Small intestine (tissue), 7 donors: ENCODE data around the gene BDKRB2. TPM values are rescaled to one million over a fixed set of nuclear protein-coding genes. Genes with fewer than 3 reads are reported as not detected.

ENCODE experiments used
- DNase-seq, 2 donors: peaks; one replicate each; pipeline versions ENCODE4 v3.0.0 to v3.0.0-alpha.2; 2013
- FAIRE-seq: peaks from 2 replicates; lab custom pipeline; 2012; peaks lifted over from hg19 to GRCh38; lab: Jason Lieb, UNC
- H3K27ac ChIP-seq, 3 donors: one replicate each; pipeline ENCODE4 v1.5.1; 2013; ENCODE audit warnings: low read length in 2 of 3, mild to moderate bottlenecking in 2 of 3, control low read depth in 1 of 3, inconsistent platforms in 1 of 3, low read depth in 1 of 3, moderate library complexity in 1 of 3
- H3K27me3 ChIP-seq, 3 donors: one replicate each; pipeline ENCODE4 v1.6.1; 2013; ENCODE audit warnings: low read length in 3 of 3, inconsistent platforms in 1 of 3; ENCODE audit not compliant: control insufficient read depth in 3 of 3, insufficient read depth in 3 of 3
- H3K36me3 ChIP-seq, 3 donors: one replicate each; pipeline ENCODE4 v1.6.1; 2013; ENCODE audit warnings: low read length in 3 of 3, inconsistent platforms in 1 of 3, low read depth in 1 of 3, mild to moderate bottlenecking in 1 of 3, moderate library complexity in 1 of 3; ENCODE audit not compliant: control insufficient read depth in 3 of 3, insufficient read depth in 2 of 3
- H3K4me1 ChIP-seq, 3 donors: one replicate each; pipeline ENCODE4 v1.6.1; 2013; ENCODE audit warnings: low read length in 2 of 3, inconsistent platforms in 1 of 3, low read depth in 1 of 3, mild to moderate bottlenecking in 1 of 3, moderate library complexity in 1 of 3; ENCODE audit not compliant: control insufficient read depth in 3 of 3, insufficient read depth in 2 of 3
- H3K4me3 ChIP-seq, 3 donors: one replicate each; pipeline ENCODE4 v1.5.1; 2013; ENCODE audit warnings: low read length in 3 of 3, control low read depth in 1 of 3, inconsistent platforms in 1 of 3, low read depth in 1 of 3, mild to moderate bottlenecking in 1 of 3, moderate library complexity in 1 of 3
- H3K9me3 ChIP-seq, 2 donors: one replicate each; pipeline ENCODE4 v1.6.1; 2013; ENCODE audit warnings: low read depth in 1 of 2, low read length in 1 of 2; ENCODE audit not compliant: control insufficient read depth in 2 of 2, insufficient read depth in 1 of 2
- WGBS, 3 donors: extraction: QIAGEN DNeasy Blood & Tissue Kit; methylation state at CpG; one replicate each; pipeline ENCODE4 v1.1.7; 2013; 5-methylcytosine and 5-hydroxymethylcytosine counted together
- polyA plus RNA-seq, 4 donors: library from polyadenylated mRNA; stranded (reverse) in 3 of 4; unstranded in 1 of 4; fragments of 200-250 nt in 3 of 4; fragments of 120-200 nt in 1 of 4; gene quantifications; one replicate each; pipeline versions ENCODE4 v1.2.1 to v1.2.3, GENCODE V29; 2013
- donor health status: healthy with polysubstance abuse.
- donor health status: control.
- donor health status: control.
- donor health status: Bipolar disorder and iron deficiency.
- donor health status: healthy.

Gene BDKRB2
- polyA plus RNA-seq, 4 donors, result 1.3 to 8.2 (median 5.9) TPM

DNA sequence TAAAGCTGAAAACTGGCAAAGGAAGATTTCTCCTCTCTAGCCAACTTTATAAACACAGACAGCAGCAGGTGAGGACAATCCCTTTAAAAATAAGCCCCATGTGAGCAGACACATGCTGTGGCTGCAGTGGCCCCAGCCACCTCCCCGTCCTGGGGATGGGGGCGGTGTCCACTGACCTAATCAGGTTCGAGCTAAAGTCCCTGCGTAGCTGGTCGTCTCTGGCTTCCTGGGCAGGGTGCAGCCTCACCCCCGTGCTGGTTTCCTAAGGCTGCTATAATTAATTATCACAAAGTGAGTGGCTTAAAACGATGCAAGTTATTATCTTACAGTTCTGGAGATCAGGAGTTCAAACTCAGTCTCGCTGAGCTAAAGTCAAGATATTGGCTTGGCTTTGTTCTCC lies 52.4 kb downstream of the BDKRB2 start:
- WGBS, 3 donors, result 24 to 58% (median 32%) methylated on average over 8 of the region's 8 CpGs
- no peak for FAIRE-seq
- H3K4me3 ChIP-seq, result no peak overlapping the region

DNA sequence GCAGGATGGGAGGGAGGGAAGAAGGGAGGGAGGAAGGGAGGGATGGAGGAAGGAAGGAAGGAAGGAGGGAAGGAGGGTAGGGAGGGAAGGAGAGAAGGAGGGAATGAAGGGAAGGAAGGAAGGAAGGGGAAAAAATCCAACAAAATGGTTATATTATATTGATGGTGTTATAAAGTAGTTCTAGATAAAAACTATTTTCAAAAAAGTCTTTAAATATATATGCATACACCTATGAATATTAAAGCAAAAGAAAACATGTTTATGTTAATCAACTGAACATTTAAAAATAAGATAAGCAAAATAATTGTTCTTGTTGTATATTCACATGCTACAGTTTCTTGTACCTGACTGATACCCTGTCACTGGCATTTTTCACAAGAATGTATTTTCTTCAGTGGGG lies 53.3 kb downstream of the BDKRB2 start:
- no peak overlapping the region for H3K4me3 ChIP-seq
- peaks cover 0 to 8% of the 10 kb centered on the region in 2 donors for H3K9me3 ChIP-seq
- no peak for DNase-seq
- peaks cover 0 to 10% (median 0%) of the 10 kb centered on the region in 3 donors for H3K36me3 ChIP-seq
- FAIRE-seq, result no peak
- H3K4me1 ChIP-seq, result peaks cover 0 to 7% (median 2%) of the 10 kb centered on the region in 3 donors
- H3K27ac ChIP-seq, result no peak overlapping the region
- peaks cover 0 to 2% (median 0%) of the 10 kb centered on the region in 3 donors for H3K27me3 ChIP-seq

More for the DNA sequence above, 52.4 kb downstream of the BDKRB2 start:
- no peak overlapping the region for H3K27ac ChIP-seq
- no peak for DNase-seq
- H3K27me3 ChIP-seq, result peaks cover 0 to 2% (median 0%) of the 10 kb centered on the region in 3 donors
- peaks cover 0 to 10% (median 0%) of the 10 kb centered on the region in 3 donors for H3K36me3 ChIP-seq
- peaks cover 0 to 8% of the 10 kb centered on the region in 2 donors for H3K9me3 ChIP-seq
- H3K4me1 ChIP-seq, result peaks cover 0 to 8% (median 7%) of the 10 kb centered on the region in 3 donors

DNA sequence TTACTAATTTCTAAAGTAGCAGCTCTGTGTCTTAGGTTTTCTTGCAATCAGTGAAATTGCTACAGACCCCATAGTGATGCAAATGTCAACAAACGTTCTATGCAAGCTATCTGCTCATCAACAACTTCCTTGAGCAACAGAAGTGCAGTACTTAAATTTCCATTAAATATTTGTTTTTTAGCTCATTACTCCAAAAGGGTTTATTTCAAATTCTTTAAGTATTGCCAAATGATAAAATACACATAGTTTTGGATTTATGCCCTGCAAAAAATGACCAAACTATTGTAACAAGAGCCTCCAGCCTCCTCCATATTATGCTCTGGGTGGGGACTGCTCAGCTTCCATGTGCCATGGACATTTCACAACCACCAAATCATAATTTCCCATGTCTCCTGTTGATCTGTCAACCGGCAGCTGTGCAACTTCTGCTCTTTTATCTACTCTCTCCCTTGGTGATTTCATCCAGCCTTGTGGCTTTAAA lies 55.7 kb downstream of the BDKRB2 start:
- no peak for FAIRE-seq
- H3K27ac ChIP-seq, result peak overlapping the region in 1 of 3 donors; percentile 12
- peaks cover 0 to 7% (median 5%) of the 10 kb centered on the region in 3 donors for H3K4me1 ChIP-seq
- WGBS, 3 donors, result 34 to 38% (median 37%) methylated on average over 2 of the region's 2 CpGs
- no peak overlapping the region for H3K4me3 ChIP-seq
- H3K36me3 ChIP-seq, result peaks cover 0 to 14% (median 0%) of the 10 kb centered on the region in 3 donors
- H3K27me3 ChIP-seq, result peaks cover 0 to 2% (median 0%) of the 10 kb centered on the region in 3 donors
- peaks cover 0 to 20% of the 10 kb centered on the region in 2 donors for H3K9me3 ChIP-seq
- no peak for DNase-seq

DNA sequence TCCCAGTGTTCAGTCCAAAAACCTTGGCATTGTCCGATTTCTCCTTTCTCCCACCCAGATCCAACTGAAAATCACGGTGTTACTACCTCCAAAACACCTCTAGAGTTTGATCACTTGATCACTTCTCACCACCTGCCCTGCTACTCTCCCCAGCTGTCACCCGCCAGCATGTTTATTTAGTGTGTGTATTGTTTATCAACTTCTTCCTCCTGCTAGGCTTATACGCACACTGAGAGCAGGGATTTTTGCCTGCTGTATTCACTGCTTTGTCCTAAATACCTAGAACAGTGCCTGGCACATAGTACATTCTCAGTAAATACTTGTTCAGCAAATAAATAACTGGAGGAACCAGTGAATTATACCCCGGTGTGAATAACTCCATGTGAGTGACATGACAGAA lies 56.4 kb downstream of the BDKRB2 start:
- 17 to 57% (median 35%) methylated on average over 5 of the region's 5 CpGs for WGBS, 3 donors
- H3K27me3 ChIP-seq, result peaks cover 0 to 2% (median 0%) of the 10 kb centered on the region in 3 donors
- no peak overlapping the region for H3K4me3 ChIP-seq
- peak overlapping the region in 1 of 3 donors; percentile 12 for H3K27ac ChIP-seq
- peaks cover 0 to 20% of the 10 kb centered on the region in 2 donors for H3K9me3 ChIP-seq
- peaks cover 0 to 9% (median 7%) of the 10 kb centered on the region in 3 donors for H3K4me1 ChIP-seq
- DNase-seq (peak in 1 of 2 donors; percentile 48), FAIRE-seq (no peak)
- H3K36me3 ChIP-seq, result peaks cover 0 to 18% (median 0%) of the 10 kb centered on the region in 3 donors

DNA sequence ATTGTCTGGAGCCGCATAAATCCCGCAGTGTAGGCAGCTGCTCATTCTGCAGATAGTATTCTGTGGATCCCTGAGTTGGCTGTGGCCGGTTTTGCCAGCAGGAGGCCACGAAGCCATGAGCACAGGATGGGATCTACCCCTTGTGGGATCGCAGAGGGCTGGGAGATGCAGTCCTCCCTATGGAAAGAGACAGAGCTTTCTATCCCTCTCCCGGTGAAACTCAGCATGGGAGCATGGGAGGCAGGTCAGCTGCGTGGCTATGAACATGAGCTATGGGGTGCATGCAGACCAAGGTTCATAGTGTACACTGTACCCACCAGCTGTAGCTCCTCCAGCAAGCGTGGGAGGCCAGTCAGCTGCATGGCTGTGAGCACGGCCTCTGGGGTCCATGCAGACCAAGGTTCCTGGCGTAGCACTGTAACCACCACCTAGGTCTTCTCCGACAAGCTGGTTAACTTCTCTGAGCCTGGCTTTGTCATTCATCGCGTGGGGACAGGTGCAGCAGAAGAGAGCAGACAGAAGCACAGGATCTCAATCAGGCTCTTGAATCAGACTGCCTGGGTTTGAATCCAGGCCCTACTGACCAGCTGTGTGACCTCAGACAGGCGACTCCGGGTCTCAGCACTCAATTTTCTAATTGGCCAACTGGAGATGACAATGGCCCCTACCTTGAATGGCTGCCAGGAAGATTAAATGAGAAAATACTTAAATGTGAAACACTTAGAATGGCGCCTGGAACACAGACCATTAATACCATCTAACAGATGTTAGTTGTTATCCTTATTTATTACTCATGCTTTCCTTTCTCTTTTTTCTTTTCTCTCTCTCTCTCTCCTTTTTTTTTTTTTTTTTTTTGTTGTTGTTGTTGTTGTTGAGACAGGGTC lies 57.4 kb downstream of the BDKRB2 start:
- H3K9me3 ChIP-seq, result peaks cover 0 to 20% of the 10 kb centered on the region in 2 donors
- no peak overlapping the region for H3K4me3 ChIP-seq
- H3K36me3 ChIP-seq, result peaks cover 0 to 19% (median 0%) of the 10 kb centered on the region in 3 donors
- WGBS, 3 donors, result 59 to 70% (median 61%) methylated on average over 16 of the region's 16 CpGs
- H3K4me1 ChIP-seq, result peaks cover 0 to 11% (median 3%) of the 10 kb centered on the region in 3 donors
- FAIRE-seq (no peak), DNase-seq (no peak)
- H3K27me3 ChIP-seq, result peaks cover 0 to under 1% (median 0%) of the 10 kb centered on the region in 3 donors
- no peak overlapping the region for H3K27ac ChIP-seq

DNA sequence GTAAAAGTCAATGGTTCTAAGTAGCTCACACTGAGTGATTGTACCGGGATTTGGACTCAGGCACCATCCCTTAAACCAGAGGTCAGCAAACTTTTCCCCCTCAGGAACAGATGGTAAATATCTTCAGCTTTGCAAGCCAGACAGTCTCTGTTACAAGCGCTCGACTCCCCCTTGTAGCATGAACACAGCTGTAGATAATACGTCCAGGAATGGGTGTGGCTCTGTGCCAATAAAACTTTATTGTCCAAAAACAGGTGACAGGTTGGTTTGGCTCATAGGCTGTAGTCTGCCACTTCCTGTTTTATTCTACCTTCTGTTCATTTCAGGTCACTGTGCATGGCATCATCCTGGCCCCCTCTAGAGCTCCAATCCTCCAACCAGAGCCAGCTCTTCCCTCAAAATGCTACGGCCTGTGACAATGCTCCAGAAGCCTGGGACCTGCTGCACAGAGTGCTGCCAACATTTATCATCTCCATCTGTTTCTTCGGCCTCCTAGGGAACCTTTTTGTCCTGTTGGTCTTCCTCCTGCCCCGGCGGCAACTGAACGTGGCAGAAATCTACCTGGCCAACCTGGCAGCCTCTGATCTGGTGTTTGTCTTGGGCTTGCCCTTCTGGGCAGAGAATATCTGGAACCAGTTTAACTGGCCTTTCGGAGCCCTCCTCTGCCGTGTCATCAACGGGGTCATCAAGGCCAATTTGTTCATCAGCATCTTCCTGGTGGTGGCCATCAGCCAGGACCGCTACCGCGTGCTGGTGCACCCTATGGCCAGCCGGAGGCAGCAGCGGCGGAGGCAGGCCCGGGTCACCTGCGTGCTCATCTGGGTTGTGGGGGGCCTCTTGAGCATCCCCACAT lies 58.9 kb downstream of the BDKRB2 start:
- 80 to 81% (median 80%) methylated on average over 20 of the region's 20 CpGs for WGBS, 3 donors
- DNase-seq (peak; percentile 39 to 66), FAIRE-seq (no peak)
- H3K27me3 ChIP-seq, result no peaks in the 10 kb centered on the region
- no peak overlapping the region for H3K4me3 ChIP-seq
- peaks cover 0 to 19% (median 0%) of the 10 kb centered on the region in 3 donors for H3K36me3 ChIP-seq
- peak overlapping the region in 1 of 3 donors; percentile 52 for H3K27ac ChIP-seq
- peaks cover 0 to 20% (median 2%) of the 10 kb centered on the region in 3 donors for H3K4me1 ChIP-seq
- H3K9me3 ChIP-seq, result peaks cover 0 to 20% of the 10 kb centered on the region in 2 donors

DNA sequence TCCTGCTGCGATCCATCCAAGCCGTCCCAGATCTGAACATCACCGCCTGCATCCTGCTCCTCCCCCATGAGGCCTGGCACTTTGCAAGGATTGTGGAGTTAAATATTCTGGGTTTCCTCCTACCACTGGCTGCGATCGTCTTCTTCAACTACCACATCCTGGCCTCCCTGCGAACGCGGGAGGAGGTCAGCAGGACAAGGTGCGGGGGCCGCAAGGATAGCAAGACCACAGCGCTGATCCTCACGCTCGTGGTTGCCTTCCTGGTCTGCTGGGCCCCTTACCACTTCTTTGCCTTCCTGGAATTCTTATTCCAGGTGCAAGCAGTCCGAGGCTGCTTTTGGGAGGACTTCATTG lies 59.5 kb downstream of the BDKRB2 start:
- DNase-seq (no peak), FAIRE-seq (no peak)
- Histone ChIP-seq H3K27ac (no peak overlapping the region), H3K4me3 (no peak overlapping the region), H3K9me3 (peaks cover 0 to 20% of the 10 kb centered on the region in 2 donors), H3K27me3 (no peaks in the 10 kb centered on the region), H3K4me1 (peaks cover 0 to 26% (median 2%) of the 10 kb centered on the region in 3 donors), H3K36me3 (peaks cover 0 to 19% (median 0%) of the 10 kb centered on the region in 3 donors)
- WGBS, 3 donors, result 93 to 94% (median 94%) methylated on average over 14 of the region's 14 CpGs

DNA sequence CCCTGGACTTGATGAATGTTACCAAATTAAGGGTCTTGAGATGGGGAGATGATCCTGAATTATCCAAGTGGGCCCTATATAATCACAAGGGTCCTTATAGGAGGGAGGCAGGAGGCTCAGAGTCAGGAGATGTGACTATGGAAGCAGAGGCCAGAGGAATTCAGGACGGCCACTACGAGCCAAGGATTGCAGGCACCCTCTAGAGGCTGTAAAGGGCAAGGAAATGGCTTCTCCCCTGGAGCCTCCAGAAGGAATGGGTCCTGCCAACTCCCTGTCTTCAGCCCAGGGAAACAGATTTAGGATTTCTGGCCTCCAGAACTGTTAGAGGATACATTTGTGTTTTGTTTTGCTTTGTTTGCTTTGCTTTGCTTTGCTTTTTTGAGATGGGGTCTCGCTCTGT lies 60.2 kb downstream of the BDKRB2 start:
- FAIRE-seq (no peak), DNase-seq (peak in 1 of 2 donors; percentile 52)
- peaks cover 0 to 19% (median 0%) of the 10 kb centered on the region in 3 donors for H3K36me3 ChIP-seq
- peaks cover 0 to 33% (median 2%) of the 10 kb centered on the region in 3 donors for H3K4me1 ChIP-seq
- no peak overlapping the region for H3K4me3 ChIP-seq
- 59 to 69% (median 63%) methylated on average over 3 of the region's 3 CpGs for WGBS, 3 donors
- peaks cover 0 to 16% of the 10 kb centered on the region in 2 donors for H3K9me3 ChIP-seq
- H3K27me3 ChIP-seq, result no peaks in the 10 kb centered on the region
- no peak overlapping the region for H3K27ac ChIP-seq
